IPS-18a (cell line): ENCODE results near the gene PRPF6.
"Not testable (repeated sequence)": the region's sequence is repeated elsewhere in the genome, so short reads cannot be mapped to it uniquely, and the experiment has no call there.

ENCODE experiments used
- H3K27ac ChIP-seq: one replicate; pipeline ENCODE4 v1.5.1; 2013; ENCODE audit warnings: low read length
- H3K27me3 ChIP-seq: one replicate; pipeline ENCODE4 v1.6.1; 2013; ENCODE audit warnings: mild to moderate bottlenecking, low read length; ENCODE audit not compliant: control insufficient read depth, insufficient read depth
- H3K36me3 ChIP-seq: one replicate; pipeline ENCODE4 v1.6.1; 2013; ENCODE audit warnings: low read depth, low read length; ENCODE audit not compliant: control insufficient read depth
- H3K4me1 ChIP-seq: one replicate; pipeline ENCODE4 v1.6.1; 2013; ENCODE audit warnings: low read depth, low read length; ENCODE audit not compliant: control insufficient read depth
- H3K4me3 ChIP-seq: one replicate; pipeline ENCODE4 v1.5.1; 2013; ENCODE audit warnings: low read length
- H3K9ac ChIP-seq: one replicate; pipeline ENCODE4 v1.6.1; 2013; ENCODE audit warnings: mild to moderate bottlenecking, low read length, moderate library complexity
- H3K9me3 ChIP-seq: one replicate; pipeline ENCODE4 v1.6.1; 2013; ENCODE audit warnings: low read depth, low read length; ENCODE audit not compliant: control insufficient read depth

PRPF6 gene

GRCh38 chr20:64000906-64001305, 20.0 kb downstream of the PRPF6 start:
- no peaks in the 10 kb centered on the region for H3K9me3 ChIP-seq
- H3K36me3 ChIP-seq = peaks cover 74% of the 10 kb centered on the region
- H3K27ac ChIP-seq = no peak overlapping the region
- H3K27me3 ChIP-seq = no peaks in the 10 kb centered on the region
- H3K9ac ChIP-seq = no peak overlapping the region
- H3K4me1 ChIP-seq = no peaks in the 10 kb centered on the region
- H3K4me3 ChIP-seq = no peak overlapping the region

- H3K27ac ChIP-seq = no peak overlapping the region
- H3K9ac ChIP-seq = no peak overlapping the region
- H3K27me3 ChIP-seq = no peaks in the 10 kb centered on the region
- peaks cover 67% of the 10 kb centered on the region for H3K36me3 ChIP-seq
- H3K9me3 ChIP-seq = no peaks in the 10 kb centered on the region
- H3K4me3 ChIP-seq = no peak overlapping the region
- no peaks in the 10 kb centered on the region for H3K4me1 ChIP-seq
Observed at GRCh38 chr20:64001607-64002011, 20.7 kb downstream of the PRPF6 start.

GRCh38 chr20:64003960-64004725, 23.2 kb downstream of the PRPF6 start:
- H3K27me3 ChIP-seq = no peaks in the 10 kb centered on the region
- no peak overlapping the region for H3K4me3 ChIP-seq
- no peak overlapping the region for H3K27ac ChIP-seq
- H3K9me3 ChIP-seq = no peaks in the 10 kb centered on the region
- H3K4me1 ChIP-seq = no peaks in the 10 kb centered on the region
- H3K36me3 ChIP-seq = peaks cover 65% of the 10 kb centered on the region
- H3K9ac ChIP-seq = no peak overlapping the region

GRCh38 chr20:64005394-64005793, 24.5 kb downstream of the PRPF6 start:
- no peaks in the 10 kb centered on the region for H3K4me1 ChIP-seq
- H3K36me3 ChIP-seq = peaks cover 61% of the 10 kb centered on the region
- H3K27ac ChIP-seq = no peak overlapping the region
- H3K9ac ChIP-seq = no peak overlapping the region
- H3K27me3 ChIP-seq = no peaks in the 10 kb centered on the region
- no peak overlapping the region for H3K4me3 ChIP-seq
- H3K9me3 ChIP-seq = no peaks in the 10 kb centered on the region

GRCh38 chr20:64006490-64006889, 25.6 kb downstream of the PRPF6 start:
- Histone ChIP-seq H3K9me3 (no peaks in the 10 kb centered on the region), H3K27me3 (no peaks in the 10 kb centered on the region), H3K36me3 (peaks cover 61% of the 10 kb centered on the region), H3K4me3 (no peak overlapping the region), H3K27ac (no peak overlapping the region), H3K9ac (no peak overlapping the region), H3K4me1 (no peaks in the 10 kb centered on the region)

- peaks cover 60% of the 10 kb centered on the region for H3K36me3 ChIP-seq
- H3K4me3 ChIP-seq = no peak overlapping the region
- no peaks in the 10 kb centered on the region for H3K27me3 ChIP-seq
- H3K27ac ChIP-seq = no peak overlapping the region
- H3K9me3 ChIP-seq = no peaks in the 10 kb centered on the region
- no peaks in the 10 kb centered on the region for H3K4me1 ChIP-seq
- no peak overlapping the region for H3K9ac ChIP-seq
Observed at GRCh38 chr20:64006902-64007301, 26.0 kb downstream of the PRPF6 start.

GRCh38 chr20:64009811-64010387, 29.0 kb downstream of the PRPF6 start:
- Histone ChIP-seq H3K9ac (no peak overlapping the region), H3K4me1 (no peaks in the 10 kb centered on the region), H3K36me3 (peaks cover 51% of the 10 kb centered on the region)

GRCh38 chr20:64010711-64011237, 29.8 kb downstream of the PRPF6 start:
- Histone ChIP-seq H3K27me3 (no peaks in the 10 kb centered on the region), H3K4me1 (no peaks in the 10 kb centered on the region), H3K27ac (no peak overlapping the region), H3K9me3 (no peaks in the 10 kb centered on the region), H3K4me3 (no peak overlapping the region), H3K9ac (no peak overlapping the region), H3K36me3 (peaks cover 51% of the 10 kb centered on the region)

More at GRCh38 chr20:64009811-64010387, 29.0 kb downstream of the PRPF6 start:
- H3K4me3 ChIP-seq = no peak overlapping the region
- no peaks in the 10 kb centered on the region for H3K9me3 ChIP-seq
- H3K27ac ChIP-seq = no peak overlapping the region
- H3K27me3 ChIP-seq = no peaks in the 10 kb centered on the region

- Histone ChIP-seq H3K27ac (no peak overlapping the region), H3K4me1 (no peaks in the 10 kb centered on the region), H3K36me3 (peaks cover 53% of the 10 kb centered on the region), H3K27me3 (no peaks in the 10 kb centered on the region), H3K4me3 (no peak overlapping the region), H3K9ac (no peak overlapping the region), H3K9me3 (no peaks in the 10 kb centered on the region)
Observed at GRCh38 chr20:64011366-64011779, 30.4 kb downstream of the PRPF6 start.

GRCh38 chr20:64012385-64013154, 31.6 kb downstream of the PRPF6 start:
- H3K4me3 ChIP-seq = not testable (repeated sequence)
- H3K36me3 ChIP-seq = peaks cover 56% of the 10 kb centered on the region

GRCh38 chr20:64015635-64016034, 34.7 kb downstream of the PRPF6 start:
- Histone ChIP-seq H3K4me1 (no peaks in the 10 kb centered on the region), H3K9me3 (no peaks in the 10 kb centered on the region), H3K4me3 (no peak overlapping the region), H3K27ac (no peak overlapping the region), H3K27me3 (no peaks in the 10 kb centered on the region), H3K9ac (no peak overlapping the region), H3K36me3 (peaks cover 54% of the 10 kb centered on the region)

More at GRCh38 chr20:64012385-64013154, 31.6 kb downstream of the PRPF6 start:
- H3K4me1 ChIP-seq, H3K9me3 ChIP-seq, H3K9ac ChIP-seq, H3K27me3 ChIP-seq, H3K27ac ChIP-seq: not testable (repeated sequence)
